ENCODE data around the gene SLC25A13. TPM values are rescaled to one million over a fixed set of nuclear protein-coding genes. Genes with fewer than 3 reads are reported as not detected.

SLC25A13 gene
- total RNA-seq, 2 experiments from 2014 or later, result 9.1 to 10.7 TPM

- ATAC-seq (ENCODE audit: low read depth), result no peak
- H3K4me1 Mint-ChIP-seq, result no peaks in the 10 kb centered on the region
- H3K9me3 Mint-ChIP-seq, result no peaks in the 10 kb centered on the region
- POLR2A ChIA-PET, result no interaction called here
- no peak for DNase-seq
- no peaks in the 10 kb centered on the region for H3K27me3 Mint-ChIP-seq
- peaks cover 21% of the 10 kb centered on the region for H3K36me3 Mint-ChIP-seq
- no peak overlapping the region for H3K4me3 Mint-ChIP-seq
- H3K27ac Mint-ChIP-seq, result no peak overlapping the region
Measured at GRCh38 chr7:96269246-96269994, 52.5 kb downstream of the SLC25A13 start.

GRCh38 chr7:96266580-96266979, 55.3 kb downstream of the SLC25A13 start:
- Mint-ChIP-seq H3K4me1 (peaks cover 8% of the 10 kb centered on the region), H3K27ac (no peak overlapping the region), H3K27me3 (no peaks in the 10 kb centered on the region), H3K4me3 (no peak overlapping the region), H3K9me3 (peaks cover 3% of the 10 kb centered on the region), H3K36me3 (peaks cover 23% of the 10 kb centered on the region)
- DNase-seq, result no peak
- ATAC-seq (ENCODE audit: low read depth), result no peak
- POLR2A ChIA-PET, result no interaction called here

- Mint-ChIP-seq H3K4me3 (no peak overlapping the region), H3K27ac (no peak overlapping the region), H3K36me3 (peaks cover 23% of the 10 kb centered on the region), H3K9me3 (peaks cover 3% of the 10 kb centered on the region), H3K27me3 (no peaks in the 10 kb centered on the region), H3K4me1 (peaks cover 8% of the 10 kb centered on the region)
- ATAC-seq (ENCODE audit: low read depth) (no peak), DNase-seq (no peak)
- POLR2A ChIA-PET, result no interaction called here
Measured at GRCh38 chr7:96266015-96266414, 55.9 kb downstream of the SLC25A13 start.

DNA sequence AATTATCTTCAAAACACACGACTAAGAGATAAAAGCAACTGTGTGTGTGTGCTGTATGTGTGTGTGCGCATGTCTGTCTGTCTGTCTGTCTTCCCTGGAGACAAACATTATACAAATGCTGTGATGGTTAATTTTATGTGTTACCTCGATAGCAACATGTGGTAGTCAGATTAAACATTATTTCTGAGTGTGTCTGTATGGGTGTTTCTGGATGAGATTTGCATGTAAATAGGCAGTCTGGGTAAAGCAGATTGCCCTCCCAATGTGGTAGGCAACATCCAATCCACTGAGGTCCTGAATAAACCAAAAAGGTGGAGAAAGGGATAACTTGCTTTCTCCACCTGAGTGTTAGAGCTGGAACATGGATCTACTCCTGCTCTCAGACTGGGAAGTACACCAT, 67.9 kb downstream of the SLC25A13 start:
- Mint-ChIP-seq H3K27me3 (no peaks in the 10 kb centered on the region), H3K4me3 (no peak overlapping the region), H3K9me3 (peaks cover 18% of the 10 kb centered on the region), H3K27ac (no peak overlapping the region), H3K36me3 (peaks cover 16% of the 10 kb centered on the region), H3K4me1 (peaks cover 5% of the 10 kb centered on the region)
- POLR2A ChIA-PET, result no interaction called here
- ATAC-seq (ENCODE audit: low read depth) (no peak), DNase-seq (no peak)

DNA sequence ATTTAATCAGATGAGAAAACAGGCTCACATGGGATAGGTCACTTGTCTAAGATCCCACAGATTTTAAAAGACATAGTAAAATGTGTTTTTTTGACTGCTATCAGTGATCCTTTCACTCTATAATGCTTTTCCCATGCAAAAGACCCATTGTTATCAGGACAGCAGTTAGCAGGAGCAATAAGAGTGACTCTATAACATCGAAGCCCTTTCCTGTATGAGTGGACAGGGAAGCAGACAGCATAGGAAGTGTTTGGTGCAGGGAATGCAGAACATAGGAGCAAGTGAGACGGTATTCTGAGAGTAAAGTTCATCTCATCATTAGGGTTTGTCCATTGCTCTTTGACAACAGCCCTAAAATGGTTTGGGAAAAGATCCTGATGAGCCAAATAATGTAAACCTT, 68.5 kb downstream of the SLC25A13 start:
- POLR2A ChIA-PET, result no interaction called here
- no peak for DNase-seq
- Mint-ChIP-seq H3K36me3 (peaks cover 16% of the 10 kb centered on the region), H3K9me3 (peaks cover 18% of the 10 kb centered on the region), H3K4me1 (peaks cover 5% of the 10 kb centered on the region), H3K27ac (no peak overlapping the region), H3K27me3 (no peaks in the 10 kb centered on the region), H3K4me3 (no peak overlapping the region)
- ATAC-seq (ENCODE audit: low read depth), result no peak

DNA sequence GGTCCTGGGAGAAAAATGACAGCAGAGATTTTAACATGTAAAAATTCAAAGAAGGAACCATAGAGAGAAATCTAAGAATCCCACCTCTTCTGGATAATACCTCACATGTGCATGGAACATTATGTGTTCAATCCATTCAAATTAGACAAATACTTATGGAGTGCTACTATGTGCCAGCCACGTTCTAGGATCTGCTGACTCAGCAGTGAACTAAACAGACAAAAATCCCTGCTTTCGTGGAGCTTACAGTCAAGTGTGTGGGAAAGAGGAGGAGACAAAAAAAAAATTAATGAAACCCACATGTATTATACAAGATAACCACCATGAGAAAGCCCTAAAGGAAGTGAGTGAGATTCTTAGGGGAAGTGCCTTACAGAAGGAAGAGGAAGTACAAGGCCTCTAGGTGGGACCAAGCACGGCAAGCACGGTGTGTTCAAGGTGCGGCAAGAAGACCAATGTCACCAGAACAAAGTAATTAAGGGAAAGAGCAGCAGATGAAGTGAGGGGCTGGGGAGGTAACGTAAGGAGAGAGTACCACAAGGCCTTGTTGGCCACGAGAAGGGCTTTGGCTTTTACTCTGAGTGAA, 71.0 kb downstream of the SLC25A13 start:
- POLR2A ChIA-PET, result no interaction called here
- H3K27ac Mint-ChIP-seq, result no peak overlapping the region
- H3K4me1 Mint-ChIP-seq, result peaks cover 5% of the 10 kb centered on the region
- H3K4me3 Mint-ChIP-seq, result no peak overlapping the region
- H3K27me3 Mint-ChIP-seq, result no peaks in the 10 kb centered on the region
- H3K9me3 Mint-ChIP-seq, result peaks cover 9% of the 10 kb centered on the region
- ATAC-seq (ENCODE audit: low read depth) (no peak), DNase-seq (no peak)
- peaks cover 9% of the 10 kb centered on the region for H3K36me3 Mint-ChIP-seq

- H3K27me3 Mint-ChIP-seq, result no peaks in the 10 kb centered on the region
- no peak overlapping the region for H3K27ac Mint-ChIP-seq
- POLR2A ChIA-PET, result no interaction called here
- peaks cover 9% of the 10 kb centered on the region for H3K36me3 Mint-ChIP-seq
- ATAC-seq (ENCODE audit: low read depth) (no peak), DNase-seq (no peak)
- H3K9me3 Mint-ChIP-seq, result peaks cover 9% of the 10 kb centered on the region
- peaks cover 5% of the 10 kb centered on the region for H3K4me1 Mint-ChIP-seq
- H3K4me3 Mint-ChIP-seq, result no peak overlapping the region
Measured at GRCh38 chr7:96248405-96248804, 73.5 kb downstream of the SLC25A13 start.

GRCh38 chr7:96246919-96247318, 75.0 kb downstream of the SLC25A13 start:
- Mint-ChIP-seq H3K36me3 (peaks cover 5% of the 10 kb centered on the region), H3K9me3 (peaks cover 5% of the 10 kb centered on the region), H3K27ac (no peak overlapping the region), H3K27me3 (no peaks in the 10 kb centered on the region), H3K4me1 (peaks cover 11% of the 10 kb centered on the region), H3K4me3 (no peak overlapping the region)
- POLR2A ChIA-PET, result no interaction called here
- ATAC-seq (ENCODE audit: low read depth) (no peak), DNase-seq (no peak)

DNA sequence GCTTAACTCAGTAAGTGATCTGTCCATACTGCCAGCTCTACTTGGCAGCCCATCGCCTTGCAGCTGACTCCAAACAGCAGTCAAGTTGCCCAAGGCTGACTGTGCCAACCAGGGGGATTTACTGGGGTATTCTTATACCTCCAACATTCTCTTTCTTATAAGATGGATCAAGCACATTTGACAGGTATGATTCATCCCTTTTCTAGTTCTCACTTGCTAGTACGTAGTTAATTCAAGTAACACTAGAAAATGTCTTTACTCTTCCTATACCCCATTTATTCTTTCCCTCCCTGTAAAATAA, 77.0 kb downstream of the SLC25A13 start:
- POLR2A ChIA-PET, result no interaction called here
- no peak for DNase-seq

DNA sequence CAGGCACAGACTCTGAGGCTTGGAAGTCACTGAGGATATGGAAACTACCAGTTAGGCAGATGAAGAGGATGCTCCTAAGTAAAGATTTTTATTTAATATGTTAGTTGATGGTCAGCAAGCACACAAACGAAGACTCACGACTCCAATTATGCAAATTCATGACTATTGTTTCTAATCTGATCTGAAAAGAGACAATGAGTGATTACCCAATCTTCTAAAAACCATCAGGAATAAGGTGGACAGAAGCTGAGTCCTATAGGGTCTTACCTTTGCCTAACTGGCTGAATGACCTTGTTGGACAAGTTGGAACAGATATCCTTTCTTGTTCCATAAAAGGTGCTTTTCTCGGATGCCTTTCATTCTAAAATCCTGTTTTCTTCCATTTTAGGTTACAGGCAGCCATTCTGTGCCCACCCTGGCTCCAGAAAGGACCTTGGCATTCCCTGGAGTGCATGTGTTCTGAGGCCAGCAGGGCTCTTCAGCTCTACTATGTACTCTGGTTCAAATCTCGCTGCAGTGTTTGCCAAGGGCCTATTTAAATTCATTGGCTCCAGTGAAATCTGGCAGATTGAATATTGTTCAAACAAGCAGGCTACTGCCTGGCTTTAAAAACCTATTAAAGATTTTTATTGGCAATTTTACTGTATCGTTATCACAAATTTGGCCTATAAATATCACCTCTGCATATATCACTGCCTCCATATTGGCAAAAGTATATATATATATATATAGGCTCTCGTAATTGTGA, 77.5 kb downstream of the SLC25A13 start:
- Mint-ChIP-seq H3K4me3 (no peak overlapping the region), H3K27ac (no peak overlapping the region), H3K4me1 (peaks cover 6% of the 10 kb centered on the region), H3K36me3 (no peaks in the 10 kb centered on the region), H3K27me3 (no peaks in the 10 kb centered on the region), H3K9me3 (no peaks in the 10 kb centered on the region)
- POLR2A ChIA-PET, result no interaction called here
- ATAC-seq (ENCODE audit: low read depth) (no peak), DNase-seq (no peak)

More for the DNA sequence above, 77.0 kb downstream of the SLC25A13 start:
- H3K4me1 Mint-ChIP-seq, result peaks cover 6% of the 10 kb centered on the region
- no peaks in the 10 kb centered on the region for H3K9me3 Mint-ChIP-seq
- H3K27ac Mint-ChIP-seq, result no peak overlapping the region
- H3K27me3 Mint-ChIP-seq, result no peaks in the 10 kb centered on the region
- H3K36me3 Mint-ChIP-seq, result no peaks in the 10 kb centered on the region
- no peak for ATAC-seq (ENCODE audit: low read depth)
- no peak overlapping the region for H3K4me3 Mint-ChIP-seq

DNA sequence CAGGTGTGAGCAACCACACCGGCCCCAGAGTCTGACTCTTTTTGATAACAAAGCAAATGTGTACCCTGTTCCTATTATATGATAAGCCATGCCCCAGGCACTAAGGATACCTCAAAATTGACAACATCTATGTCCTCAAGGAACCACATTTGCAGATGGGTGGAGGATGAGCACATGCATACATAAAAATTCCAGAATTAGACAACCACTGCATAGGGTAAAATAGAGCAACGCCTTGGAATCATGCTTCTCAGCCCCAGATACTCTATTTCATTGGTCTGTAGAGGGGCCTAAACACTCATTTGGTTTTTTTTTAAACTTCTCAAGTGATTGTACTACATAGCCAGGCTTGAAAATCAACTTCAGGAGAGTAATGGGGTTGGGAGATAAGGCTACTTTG, 78.7 kb downstream of the SLC25A13 start:
- no peak for DNase-seq
- POLR2A ChIA-PET, result no interaction called here
- H3K27ac Mint-ChIP-seq, result no peak overlapping the region
- H3K4me3 Mint-ChIP-seq, result no peak overlapping the region
- peaks cover 6% of the 10 kb centered on the region for H3K4me1 Mint-ChIP-seq
- H3K9me3 Mint-ChIP-seq, result no peaks in the 10 kb centered on the region
- ATAC-seq (ENCODE audit: low read depth), result no peak
- H3K36me3 Mint-ChIP-seq, result no peaks in the 10 kb centered on the region
- H3K27me3 Mint-ChIP-seq, result no peaks in the 10 kb centered on the region

DNA sequence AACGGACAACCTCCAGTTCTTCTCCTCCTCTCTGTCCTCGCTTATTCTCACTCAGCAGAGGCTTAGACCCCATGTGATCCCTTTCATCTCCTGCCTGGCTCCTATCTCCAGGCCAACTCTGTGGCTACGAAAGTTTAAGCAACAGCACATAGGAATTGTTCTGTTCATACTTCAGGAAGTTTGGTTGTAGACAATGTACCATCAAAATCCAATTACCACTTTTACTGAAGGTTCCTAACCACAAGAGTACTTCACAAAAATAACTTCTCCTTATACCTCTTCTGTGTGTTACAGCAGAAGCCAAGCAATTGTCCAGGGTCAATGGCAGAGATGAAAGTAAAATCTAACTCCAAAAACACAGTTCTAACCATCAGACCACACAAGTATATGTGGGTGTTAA, 80.0 kb downstream of the SLC25A13 start:
- H3K27me3 Mint-ChIP-seq, result peaks cover 2% of the 10 kb centered on the region
- POLR2A ChIA-PET, result no interaction called here
- ATAC-seq (ENCODE audit: low read depth) (no peak), DNase-seq (no peak)
- H3K4me3 Mint-ChIP-seq, result no peak overlapping the region
- H3K27ac Mint-ChIP-seq, result no peak overlapping the region
- H3K9me3 Mint-ChIP-seq, result no peaks in the 10 kb centered on the region
- peaks cover 2% of the 10 kb centered on the region for H3K36me3 Mint-ChIP-seq
- H3K4me1 Mint-ChIP-seq, result peaks cover 6% of the 10 kb centered on the region

DNA sequence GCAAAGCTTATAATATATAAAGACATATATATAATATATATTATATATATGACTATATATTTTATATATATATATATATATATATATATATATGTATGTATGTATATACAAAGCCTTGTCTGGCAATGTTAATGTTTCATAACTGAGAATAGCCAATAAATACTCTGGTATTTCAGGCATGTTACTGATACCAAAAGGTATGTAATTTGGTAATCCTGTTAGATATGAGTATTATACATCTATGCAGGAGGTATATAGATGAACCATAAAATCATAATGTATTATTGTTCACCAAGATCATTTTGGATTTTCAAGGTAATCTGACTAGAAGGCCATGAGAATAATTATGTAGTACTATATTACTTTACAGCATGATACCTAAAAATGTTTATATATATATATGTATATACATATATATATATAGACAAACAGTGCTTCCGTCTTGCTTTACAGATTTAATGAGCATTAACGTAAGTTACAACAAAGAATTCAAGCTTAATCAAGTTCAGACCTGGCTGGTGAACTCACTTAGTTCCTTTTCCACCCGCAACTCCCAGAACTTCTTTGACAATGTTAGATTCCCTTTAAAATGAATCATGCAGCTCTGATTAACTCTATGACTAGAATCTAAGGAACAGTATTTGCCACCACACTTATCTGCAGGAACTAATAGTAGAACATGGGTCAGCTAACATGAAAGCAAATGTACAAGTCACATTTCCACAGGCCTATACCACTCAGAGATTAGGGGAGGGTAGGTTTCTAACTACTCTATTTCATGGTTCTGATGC, 82.7 kb downstream of the SLC25A13 start:
- ATAC-seq (ENCODE audit: low read depth) (no peak), DNase-seq (no peak)
- Mint-ChIP-seq H3K4me1 (peaks cover 6% of the 10 kb centered on the region), H3K27ac (no peak overlapping the region), H3K27me3 (peaks cover 2% of the 10 kb centered on the region), H3K4me3 (no peak overlapping the region), H3K9me3 (no peaks in the 10 kb centered on the region), H3K36me3 (peaks cover 2% of the 10 kb centered on the region)
- POLR2A ChIA-PET, result no interaction called here

Measured in activated naive CD8-positive, alpha-beta T cell treated with anti-CD3 and anti-CD28 coated beads, Interleukin-2, amount 10 ng/mL, durations not matched to agents 7 days and 5 days (primary cell).